BLaER1 (cell line): ENCODE data around the gene SNAPC2.

Source experiments
- H3K27ac ChIP-seq: shearing (Covaris generic); formaldehyde crosslinking; 2 replicates; pipeline ENCODE4 v1.8.1; 2022
- H3K27me3 ChIP-seq: shearing (Covaris generic); formaldehyde crosslinking; 2 replicates; pipeline ENCODE4 v1.8.1; 2022
- H3K36me3 ChIP-seq: shearing (Covaris generic); formaldehyde crosslinking; 2 replicates; pipeline ENCODE4 v1.8.1; 2022
- H3K4me1 ChIP-seq: shearing (Covaris generic); formaldehyde crosslinking; 2 replicates; pipeline ENCODE4 v1.8.1; 2022
- H3K4me2 ChIP-seq: shearing (Covaris generic); formaldehyde crosslinking; 2 replicates; pipeline ENCODE4 v1.8.1; 2022
- H3K4me3 ChIP-seq: shearing (Covaris generic); formaldehyde crosslinking; 2 replicates; pipeline ENCODE4 v1.8.1; 2022
- H3K9ac ChIP-seq: shearing (Covaris generic); formaldehyde crosslinking; 2 replicates; pipeline ENCODE4 v1.8.1; 2022
- H3K9me3 ChIP-seq: shearing (Covaris generic); formaldehyde crosslinking; 2 replicates; pipeline ENCODE4 v1.8.1; 2022
- H4K20me1 ChIP-seq: shearing (Covaris generic); formaldehyde crosslinking; 2 replicates; pipeline ENCODE4 v1.8.1; 2022
- Cebpa-rat ChIP-seq: shearing (Covaris generic); IDR thresholded peaks from 2 replicates; pipeline ENCODE4 v1.8.1; 2022

Gene SNAPC2

DNA sequence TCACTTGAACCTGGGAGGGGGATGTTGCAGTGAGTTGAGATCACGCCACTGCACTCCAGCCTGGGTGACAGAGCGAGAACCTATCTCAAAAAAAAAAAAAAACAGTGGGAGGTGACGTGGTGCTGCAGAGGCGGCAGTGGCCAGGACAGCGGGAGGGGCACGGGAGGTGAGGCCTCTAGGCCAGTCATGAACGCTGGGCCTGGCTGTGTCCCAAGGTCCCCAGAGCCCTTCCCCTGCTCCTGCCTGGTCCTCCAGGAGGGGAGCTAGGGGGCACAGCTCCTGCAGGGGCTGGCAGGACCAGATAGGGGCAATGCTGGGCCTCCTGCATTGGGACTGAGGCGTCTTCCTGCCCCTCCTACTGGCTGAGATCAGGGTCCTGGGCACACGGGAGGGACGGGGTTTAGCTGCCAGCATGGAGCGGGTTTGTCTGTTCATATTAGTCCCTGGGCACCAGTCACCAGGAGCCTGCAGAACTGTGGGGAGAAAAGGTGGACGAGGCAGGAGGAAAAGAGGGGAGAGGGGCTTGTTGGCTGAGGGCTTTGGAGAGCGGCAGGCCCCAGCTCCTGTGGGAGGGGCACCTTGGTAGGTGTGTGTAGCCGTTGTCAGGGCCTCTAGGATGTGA, 11.9 kb upstream of the SNAPC2 start:
- Histone ChIP-seq H3K27me3 (peaks cover 2% of the 10 kb centered on the region), H3K4me3 (no peak overlapping the region), H3K4me1 (peaks cover 88% of the 10 kb centered on the region), H4K20me1 (peaks cover 91% of the 10 kb centered on the region), H3K36me3 (peaks cover 52% of the 10 kb centered on the region), H3K9ac (peak overlapping the region; percentile 60; the same call in 1 of the 2 replicates), H3K4me2 (peak overlapping the region; percentile 98), H3K9me3 (no peaks in the 10 kb centered on the region), H3K27ac (peak overlapping the region; percentile 46)
- no peak for TF ChIP-seq Cebpa-rat

DNA sequence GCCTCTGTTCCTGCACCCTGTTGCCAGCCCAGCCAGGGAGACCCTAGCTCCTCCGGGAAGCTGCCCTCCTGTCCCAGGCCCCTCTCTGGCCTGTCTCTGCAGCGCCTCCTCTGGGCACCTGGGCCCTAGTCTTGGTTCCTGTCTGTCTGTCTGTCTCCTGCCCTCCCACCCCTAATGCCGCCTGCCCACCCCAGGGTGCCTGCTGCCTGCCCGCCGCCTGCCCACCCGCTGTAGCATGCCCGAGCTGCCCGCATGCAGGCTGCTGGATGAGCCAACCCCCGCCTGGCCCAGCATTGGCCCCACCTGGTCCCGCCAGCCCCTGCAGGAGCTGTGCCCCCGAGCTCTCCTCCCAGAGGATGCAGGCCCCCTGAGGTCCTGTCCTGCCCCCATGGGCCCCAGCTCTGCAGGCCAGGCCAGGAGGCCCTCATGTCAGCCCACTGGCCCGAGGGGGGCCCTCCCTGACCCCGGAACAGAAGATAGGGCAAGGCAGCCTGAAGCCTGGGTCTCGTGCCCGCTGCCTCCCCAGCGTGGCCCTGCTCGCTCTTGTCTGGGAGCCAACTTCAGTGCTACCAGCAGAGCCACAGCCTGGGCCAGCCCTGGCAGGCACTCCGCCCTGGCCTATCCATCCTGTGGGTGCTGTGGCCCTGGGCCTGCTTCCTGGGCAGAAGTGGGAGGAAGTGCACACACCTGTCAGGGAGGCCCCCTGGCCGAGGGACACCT, 11.2 kb upstream of the SNAPC2 start:
- H3K4me2 ChIP-seq, result peak overlapping the region; percentile 98

DNA sequence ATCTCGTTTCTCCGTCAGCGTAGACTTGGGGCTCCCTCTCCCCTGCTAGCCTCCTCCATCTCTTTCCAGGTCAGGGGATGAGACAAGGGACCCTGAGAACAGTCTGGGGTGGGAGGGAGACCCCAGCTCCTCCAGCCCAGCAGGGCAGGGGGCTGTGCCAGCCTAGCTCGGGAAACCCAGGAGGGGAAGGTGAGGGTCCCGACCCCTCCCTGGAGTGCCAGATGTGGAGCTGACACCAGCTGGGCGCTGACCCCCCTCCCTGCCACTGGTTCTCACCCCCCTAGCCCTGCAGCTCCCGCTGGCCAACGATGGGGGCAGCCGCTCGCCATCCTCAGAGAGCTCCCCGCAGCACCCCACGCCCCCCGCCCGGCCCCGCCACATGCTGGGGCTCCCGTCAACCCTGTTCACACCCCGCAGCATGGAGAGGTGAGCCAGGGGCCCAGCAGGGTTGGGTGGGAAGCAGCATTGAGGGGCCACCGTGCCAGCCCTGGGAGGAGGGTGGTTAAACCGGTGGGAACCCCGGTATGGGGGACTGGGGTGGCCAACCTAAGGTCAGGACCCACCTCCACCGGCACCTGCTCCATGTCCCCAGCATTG, 10.6 kb upstream of the SNAPC2 start:
- H3K36me3 ChIP-seq, result peaks cover 53% of the 10 kb centered on the region
- H3K9me3 ChIP-seq, result no peaks in the 10 kb centered on the region

More for the DNA sequence above, 11.2 kb upstream of the SNAPC2 start:
- Histone ChIP-seq H3K9me3 (no peaks in the 10 kb centered on the region), H4K20me1 (peaks cover 98% of the 10 kb centered on the region), H3K4me3 (no peak overlapping the region), H3K27me3 (peaks cover 9% of the 10 kb centered on the region), H3K4me1 (peaks cover 92% of the 10 kb centered on the region), H3K27ac (peak overlapping the region; percentile 35; the same call in 1 of the 2 replicates), H3K36me3 (peaks cover 52% of the 10 kb centered on the region), H3K9ac (peak overlapping the region; percentile 60; the same call in 1 of the 2 replicates)
- TF ChIP-seq Cebpa-rat, result no peak

DNA sequence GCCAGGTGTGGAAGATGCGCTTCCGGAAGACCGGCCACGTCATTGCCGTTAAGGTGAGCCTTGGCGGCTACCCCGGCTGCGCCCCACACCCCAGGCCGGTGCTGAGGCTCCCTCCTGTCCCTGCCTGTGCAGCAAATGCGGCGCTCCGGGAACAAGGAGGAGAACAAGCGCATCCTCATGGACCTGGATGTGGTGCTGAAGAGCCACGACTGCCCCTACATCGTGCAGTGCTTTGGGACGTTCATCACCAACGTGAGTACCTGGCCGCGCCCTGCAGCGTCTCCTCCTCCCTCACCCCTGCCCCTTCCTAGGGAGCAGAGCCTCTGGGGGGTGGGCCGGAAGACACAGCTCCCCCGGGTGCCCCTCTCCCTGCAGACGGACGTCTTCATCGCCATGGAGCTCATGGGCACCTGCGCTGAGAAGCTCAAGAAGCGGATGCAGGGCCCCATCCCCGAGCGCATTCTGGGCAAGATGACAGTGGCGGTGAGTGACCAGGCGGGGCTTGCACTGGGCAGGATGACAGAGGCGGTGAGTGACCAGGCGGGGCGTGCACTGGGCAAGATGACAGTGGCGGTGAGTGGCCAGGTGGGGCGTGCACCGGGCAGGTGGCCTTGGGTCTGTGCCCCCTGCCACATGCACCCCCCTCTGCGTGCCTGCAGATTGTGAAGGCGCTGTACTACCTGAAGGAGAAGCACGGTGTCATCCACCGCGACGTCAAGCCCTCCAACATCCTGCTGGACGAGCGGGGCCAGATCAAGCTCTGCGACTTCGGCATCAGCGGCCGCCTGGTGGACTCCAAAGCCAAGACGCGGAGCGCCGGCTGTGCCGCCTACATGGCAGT, 9.6 kb upstream of the SNAPC2 start:
- no peak overlapping the region for H3K4me3 ChIP-seq
- H3K27me3 ChIP-seq, result peaks cover 25% of the 10 kb centered on the region
- no peak for TF ChIP-seq Cebpa-rat
- no peaks in the 10 kb centered on the region for H3K9me3 ChIP-seq
- H4K20me1 ChIP-seq, result peaks cover 99% of the 10 kb centered on the region
- H3K36me3 ChIP-seq, result peaks cover 56% of the 10 kb centered on the region
- H3K9ac ChIP-seq, result no peak overlapping the region
- H3K4me2 ChIP-seq, result peak overlapping the region; percentile 98
- H3K27ac ChIP-seq, result no peak overlapping the region
- peaks cover 83% of the 10 kb centered on the region for H3K4me1 ChIP-seq

More for the DNA sequence above, 10.6 kb upstream of the SNAPC2 start:
- Histone ChIP-seq H3K4me3 (no peak overlapping the region), H3K4me2 (peak overlapping the region; percentile 98), H4K20me1 (peaks cover 99% of the 10 kb centered on the region), H3K27me3 (peaks cover 15% of the 10 kb centered on the region), H3K27ac (peak overlapping the region; percentile 35; the same call in 1 of the 2 replicates), H3K9ac (no peak overlapping the region), H3K4me1 (peaks cover 89% of the 10 kb centered on the region)
- TF ChIP-seq Cebpa-rat, result no peak

DNA sequence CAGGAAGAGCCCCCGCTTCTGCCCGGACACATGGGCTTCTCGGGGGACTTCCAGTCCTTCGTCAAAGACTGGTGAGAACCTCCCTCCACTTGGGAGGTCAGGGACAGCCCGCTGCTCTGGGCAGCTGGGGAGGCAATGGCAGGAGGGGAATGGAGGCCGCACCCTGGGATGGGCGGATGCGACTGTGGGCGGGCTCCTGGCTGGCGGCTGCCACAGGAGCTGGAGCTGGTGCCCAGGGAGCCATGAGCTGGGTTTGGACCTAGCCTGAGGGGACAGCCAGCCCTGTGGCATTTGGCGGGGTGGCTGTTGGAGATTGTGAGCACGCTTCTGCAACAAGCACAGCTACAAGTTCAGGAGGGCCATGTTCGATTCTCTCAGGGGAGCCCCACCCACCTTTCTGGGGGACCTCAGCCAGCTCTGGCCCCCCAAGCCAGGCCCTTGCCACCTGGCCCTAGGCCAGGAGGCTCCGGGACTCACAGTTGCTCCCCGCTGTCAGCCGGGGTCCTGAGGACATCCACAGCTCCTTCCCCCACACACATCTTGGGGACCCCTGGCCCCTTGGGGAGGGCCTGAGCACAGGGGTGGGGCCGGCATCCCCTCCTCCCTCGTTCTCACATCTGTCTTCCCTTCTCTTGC, 8.5 kb upstream of the SNAPC2 start:
- Histone ChIP-seq H3K27ac (no peak overlapping the region), H3K4me3 (peak overlapping the region; percentile 31), H3K4me2 (peak overlapping the region; percentile 98), H3K27me3 (peaks cover 36% of the 10 kb centered on the region), H3K4me1 (peaks cover 83% of the 10 kb centered on the region), H3K9me3 (no peaks in the 10 kb centered on the region), H4K20me1 (peaks cover 99% of the 10 kb centered on the region), H3K9ac (no peak overlapping the region), H3K36me3 (peaks cover 45% of the 10 kb centered on the region)
- no peak for TF ChIP-seq Cebpa-rat

DNA sequence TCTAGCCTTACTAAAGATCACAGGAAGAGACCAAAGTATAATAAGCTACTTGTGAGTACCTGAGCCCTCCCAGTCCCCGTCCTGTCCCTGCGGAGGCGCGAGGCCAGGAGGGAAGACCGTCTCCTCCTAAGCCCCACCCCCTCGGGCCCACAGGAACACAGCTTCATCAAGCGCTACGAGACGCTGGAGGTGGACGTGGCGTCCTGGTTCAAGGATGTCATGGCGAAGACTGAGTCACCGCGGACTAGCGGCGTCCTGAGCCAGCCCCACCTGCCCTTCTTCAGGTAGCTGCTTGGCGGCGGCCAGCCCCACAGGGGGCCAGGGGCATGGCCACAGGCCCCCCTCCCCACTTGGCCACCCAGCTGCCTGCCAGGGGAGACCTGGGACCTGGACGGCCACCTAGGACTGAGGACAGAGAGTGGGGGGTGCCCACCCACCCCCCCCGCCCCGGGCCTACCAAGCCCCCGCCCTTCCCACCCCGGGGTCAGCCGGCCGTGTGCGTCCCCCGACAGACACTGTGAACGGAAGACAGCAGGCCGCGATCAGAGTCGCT, 7.9 kb upstream of the SNAPC2 start:
- H3K27ac ChIP-seq, result no peak overlapping the region
- no peaks in the 10 kb centered on the region for H3K9me3 ChIP-seq
- no peak overlapping the region for H3K9ac ChIP-seq
- peaks cover 83% of the 10 kb centered on the region for H3K4me1 ChIP-seq
- peaks cover 44% of the 10 kb centered on the region for H3K36me3 ChIP-seq
- peak overlapping the region; percentile 41 for H3K4me3 ChIP-seq
- H3K4me2 ChIP-seq, result peak overlapping the region; percentile 98
- H4K20me1 ChIP-seq, result peaks cover 99% of the 10 kb centered on the region
- H3K27me3 ChIP-seq, result peaks cover 42% of the 10 kb centered on the region
- no peak for TF ChIP-seq Cebpa-rat

DNA sequence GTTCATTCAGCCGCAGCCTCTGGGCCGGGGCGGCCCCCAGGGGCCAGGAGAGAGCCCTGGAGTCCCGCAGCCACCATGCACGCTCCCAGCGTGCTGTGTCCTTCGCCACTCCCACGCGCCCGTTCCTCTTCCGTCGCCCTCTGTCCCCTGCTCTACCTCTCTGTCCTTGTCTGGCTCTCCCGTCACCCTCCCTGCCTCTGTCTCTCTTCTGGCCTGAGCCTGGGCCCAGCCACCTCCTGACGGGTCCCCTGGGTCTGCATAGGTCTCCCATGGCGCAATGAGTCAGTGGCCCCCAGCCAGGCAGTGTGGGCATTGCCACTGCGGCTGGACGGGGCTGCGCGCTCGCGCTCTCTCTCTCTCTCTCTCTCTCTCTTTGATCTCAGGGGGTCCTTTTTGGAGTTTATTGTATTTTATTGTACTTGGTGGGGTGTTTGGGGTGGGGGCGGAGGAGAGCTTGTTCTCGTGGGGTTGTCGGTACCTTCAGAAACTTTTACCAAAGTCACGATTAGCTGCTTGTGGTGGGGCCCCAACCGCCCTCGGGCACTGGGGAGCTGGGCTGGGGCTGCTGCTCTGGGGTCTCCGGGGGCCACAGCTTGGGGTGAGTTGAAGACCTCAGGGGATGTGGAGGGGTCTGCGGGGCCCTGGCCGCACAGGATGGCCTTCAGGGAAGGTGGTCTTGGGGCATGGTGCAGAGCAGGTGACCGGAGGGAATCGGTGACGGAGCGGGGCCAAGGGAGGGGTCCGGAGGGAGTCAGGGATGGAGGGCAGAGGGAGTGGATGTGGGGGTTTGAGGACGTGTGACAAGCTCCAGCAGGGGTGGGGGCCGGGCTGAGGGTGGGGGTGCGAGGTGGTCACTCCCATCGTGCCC, 7.2 kb upstream of the SNAPC2 start:
- H3K4me2 ChIP-seq, result peak overlapping the region; percentile 98
- no peak for TF ChIP-seq Cebpa-rat
- H3K9ac ChIP-seq, result peak overlapping the region; percentile 19; the same call in 1 of the 2 replicates
- peaks cover 49% of the 10 kb centered on the region for H3K27me3 ChIP-seq
- peak overlapping the region; percentile 41; the same call in 1 of the 2 replicates for H3K4me3 ChIP-seq
- H3K4me1 ChIP-seq, result peaks cover 83% of the 10 kb centered on the region
- no peaks in the 10 kb centered on the region for H3K9me3 ChIP-seq
- H4K20me1 ChIP-seq, result peaks cover 99% of the 10 kb centered on the region
- H3K27ac ChIP-seq, result peak overlapping the region; percentile 26; the same call in 1 of the 2 replicates
- H3K36me3 ChIP-seq, result peaks cover 44% of the 10 kb centered on the region

DNA sequence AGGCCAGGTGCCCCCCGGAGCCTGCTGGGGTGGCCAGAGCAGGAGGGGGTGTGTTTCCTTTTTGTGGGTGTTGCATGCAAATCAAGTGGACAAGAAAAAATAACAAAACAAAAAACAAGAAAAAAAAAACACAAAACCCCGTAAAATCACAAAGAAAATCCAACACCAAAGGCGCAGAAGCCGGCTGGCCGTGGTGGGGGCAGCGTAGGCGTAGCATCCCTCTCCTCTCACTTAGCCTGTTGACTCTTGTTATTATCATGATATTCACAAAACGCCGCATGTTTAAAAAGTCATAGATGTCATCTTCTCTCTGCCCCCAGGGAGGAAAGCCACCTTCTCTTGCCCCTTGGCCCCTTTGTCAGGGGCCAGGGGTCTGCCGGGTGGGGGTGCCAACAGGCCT, 6.5 kb upstream of the SNAPC2 start:
- peaks cover 38% of the 10 kb centered on the region for H3K36me3 ChIP-seq
- no peaks in the 10 kb centered on the region for H3K9me3 ChIP-seq
- peaks cover 80% of the 10 kb centered on the region for H3K4me1 ChIP-seq
- H3K27me3 ChIP-seq, result peaks cover 56% of the 10 kb centered on the region
- H3K4me3 ChIP-seq, result no peak overlapping the region
- H3K9ac ChIP-seq, result no peak overlapping the region
- no peak for TF ChIP-seq Cebpa-rat
- peaks cover 99% of the 10 kb centered on the region for H4K20me1 ChIP-seq
- H3K27ac ChIP-seq, result no peak overlapping the region
- H3K4me2 ChIP-seq, result peak overlapping the region; percentile 98; the same call in 1 of the 2 replicates
